OCI-LY7 (cell line): Measurements from ENCODE around the gene PPP1R14B. TPM values are rescaled to one million over a fixed set of nuclear protein-coding genes. Genes with fewer than 3 reads are reported as not detected.

Experiments used
- BruUV-seq: library from RNA; stranded (reverse); fragments of 400-500 nt; replicated peaks from 2 replicates; lab custom pipeline; 2021; lab: Mats Ljungman, UMichigan
- CTCF ChIA-PET: fragments of 300-600 bp; sonication (Branson Sonifier 250); formaldehyde crosslinking; loops from one replicate; lab custom pipeline; 2022; ENCODE audit warnings: antibody characterized with exemption; ENCODE audit not compliant: unreplicated experiment; lab: Charles Lee
- POLR2A ChIA-PET: fragments of 300-600 bp; sonication (Branson Sonifier 250); formaldehyde crosslinking; loops from one replicate; lab custom pipeline; 2022; ENCODE audit warnings: antibody characterized with exemption; lab: Charles Lee
- DNase-seq: peaks from one replicate; pipeline ENCODE4 v3.0.0-alpha.2; 2015; ENCODE audit warnings: low spot score
- H2AFZ ChIP-seq: fragments of 200-600 bp; sonication (generic), shearing (Covaris generic); 2 replicates; pipeline ENCODE4 v1.6.1; 2014; ENCODE audit warnings: mild to moderate bottlenecking, antibody characterized with exemption, low read length, moderate library complexity
- H3K27ac ChIP-seq: fragments of 200-600 bp; sonication (generic); 2 replicates; pipeline ENCODE4 v1.5.1; 2014; ENCODE audit warnings: mixed run types, low read depth, mild to moderate bottlenecking, moderate library complexity, low read length, inconsistent platforms; ENCODE audit not compliant: poor library complexity, severe bottlenecking
- H3K36me3 ChIP-seq: fragments of 200-600 bp; sonication (generic); 2 replicates; pipeline ENCODE4 v1.6.1; 2014; ENCODE audit warnings: mild to moderate bottlenecking, antibody characterized with exemption, low read length, moderate library complexity, mixed read lengths; ENCODE audit not compliant: insufficient read depth
- H3K4me1 ChIP-seq: fragments of 200-600 bp; sonication (generic); 2 replicates; pipeline ENCODE4 v1.5.1; 2014; ENCODE audit warnings: mild to moderate bottlenecking, low read length; ENCODE audit not compliant: insufficient read depth, poor library complexity, severe bottlenecking
- H3K4me2 ChIP-seq: fragments of 200-600 bp; sonication (generic); 2 replicates; pipeline ENCODE4 v1.6.1; 2014; ENCODE audit warnings: mild to moderate bottlenecking, low read length
- H3K4me3 ChIP-seq: fragments of 200-600 bp; sonication (generic); 2 replicates; pipeline ENCODE4 v1.5.1; 2014; ENCODE audit warnings: mild to moderate bottlenecking, low read depth, low read length; ENCODE audit not compliant: poor library complexity, severe bottlenecking
- H3K79me2 ChIP-seq: fragments of 200-600 bp; sonication (generic); 2 replicates; pipeline ENCODE4 v1.6.1; 2016; ENCODE audit warnings: low read depth, mild to moderate bottlenecking, low read length, moderate library complexity, mixed read lengths; ENCODE audit not compliant: insufficient read depth
- H3K9me2 ChIP-seq: fragments of 200-600 bp; sonication (generic); 2 replicates; pipeline ENCODE4 v1.6.1; 2016; ENCODE audit warnings: mild to moderate bottlenecking, low read length, mixed read lengths; ENCODE audit not compliant: insufficient read depth
- H3K9me3 ChIP-seq: fragments of 200-600 bp; sonication (generic); 2 replicates; pipeline ENCODE4 v1.6.1; 2014; ENCODE audit warnings: mild to moderate bottlenecking, mixed run types, low read length, mixed read lengths
- H4K20me1 ChIP-seq: fragments of 200-600 bp; sonication (generic); 2 replicates; pipeline ENCODE4 v1.6.1; 2014; ENCODE audit warnings: mild to moderate bottlenecking, antibody characterized with exemption, low read length, moderate library complexity, mixed read lengths; ENCODE audit not compliant: insufficient read depth
- CTCF ChIP-seq: fragments of 200-600 bp; sonication (generic); conservative IDR thresholded peaks from 2 replicates; pipeline ENCODE4 v1.5.1; 2014; ENCODE audit warnings: mild to moderate bottlenecking, antibody characterized with exemption, low read length, moderate library complexity, mixed read lengths
- EZH2phosphoT487 ChIP-seq: fragments of 200-600 bp; sonication (generic); IDR thresholded peaks from 2 replicates; pipeline ENCODE4 v1.6.1; 2018; ENCODE audit warnings: low read depth, borderline replicate concordance, mild to moderate bottlenecking, mixed run types, antibody characterized with exemption, low read length, moderate library complexity, mixed read lengths
- intact Hi-C: fragments of 100-400 bp; cut with micrococcal nuclease; formaldehyde crosslinking; loops from one replicate; pipeline ENCODE4 v1.10.0; 2022; ENCODE audit not compliant: unreplicated experiment
- total RNA-seq, 2 experiments: library from RNA; depleted of rRNA in 1 of 2; stranded (reverse); fragments of >200 nt in 1 of 2; shearing (Covaris generic) in 1 of 2; gene quantifications; 2 replicates each; pipeline ENCODE4 v1.2.3, GENCODE V29; 2014 to 2022

The PPP1R14B gene
- total RNA-seq, 2 experiments from 2014 or later: 198 to 223 TPM

- H3K4me1 ChIP-seq: peaks cover 57% of the 10 kb centered on the region
- H3K9me2 ChIP-seq: no peaks in the 10 kb centered on the region
Observed at GRCh38 chr11:64235437-64236161, 11.1 kb downstream of the PPP1R14B start.

GRCh38 chr11:64234647-64235379 is 11.9 kb downstream of the PPP1R14B start:
- ChIA-PET POLR2A (interaction anchor here (0.6 kb wide), 1 partner anchor 77 kb away, joined by 4 read pairs; no protein-coding TSS in a partner anchor), CTCF (no interaction called here)
- H3K4me2 ChIP-seq: peak overlapping the region; percentile 82
- H3K4me3 ChIP-seq: peak overlapping the region; percentile 74
- H3K27ac ChIP-seq: peak overlapping the region; percentile 33
- intact Hi-C loops: no loop called here
- H3K79me2 ChIP-seq: no peaks in the 10 kb centered on the region; the same call in 1 of the 2 replicates
- no peaks in the 10 kb centered on the region for H3K9me2 ChIP-seq
- H2AFZ ChIP-seq: peak overlapping the region; percentile 18; the same call in 1 of the 2 replicates
- no peaks in the 10 kb centered on the region for H4K20me1 ChIP-seq
- TF ChIP-seq EZH2phosphoT487 (no peak), CTCF (no peak)
- peaks cover 18% of the 10 kb centered on the region for H3K36me3 ChIP-seq
- peaks cover 52% of the 10 kb centered on the region for H3K4me1 ChIP-seq
- DNase-seq: peak; percentile 72
- H3K9me3 ChIP-seq: no peaks in the 10 kb centered on the region
- BruUV-seq: no TSS peak

More at GRCh38 chr11:64235437-64236161, 11.1 kb downstream of the PPP1R14B start:
- H3K27ac ChIP-seq: peak overlapping the region; percentile 33
- no peak for TF ChIP-seq EZH2phosphoT487
- H3K9me3 ChIP-seq: no peaks in the 10 kb centered on the region
- intact Hi-C loops: no loop called here
- POLR2A ChIA-PET: interaction anchor here (0.8 kb wide), 1 partner anchor 9 kb away, joined by 3 read pairs; no protein-coding TSS in a partner anchor
- H4K20me1 ChIP-seq: no peaks in the 10 kb centered on the region
- peak overlapping the region; percentile 74 for H3K4me3 ChIP-seq
- no peak for DNase-seq
- H3K36me3 ChIP-seq: peaks cover 18% of the 10 kb centered on the region
- BruUV-seq: no TSS peak
- H3K79me2 ChIP-seq: no peaks in the 10 kb centered on the region; the same call in 1 of the 2 replicates
- H2AFZ ChIP-seq: no peak overlapping the region
- H3K4me2 ChIP-seq: peak overlapping the region; percentile 82
- CTCF ChIA-PET: interaction anchor here (1.1 kb wide), 1 partner anchor 36 kb away, joined by 5 read pairs; no protein-coding TSS in a partner anchor

GRCh38 chr11:64233913-64234586 is 12.7 kb downstream of the PPP1R14B start, which contains the start of gene VEGFB:
TSS of gene VEGFB (plus strand) at chr11:64234584. CDS start at chr11:64234834, 250 bp downstream.
- TF ChIP-seq CTCF (no peak), EZH2phosphoT487 (no peak)
- peaks cover 18% of the 10 kb centered on the region for H3K36me3 ChIP-seq
- no peaks in the 10 kb centered on the region for H3K9me2 ChIP-seq
- DNase-seq: peak; percentile 67
- no TSS peak for BruUV-seq
- intact Hi-C loops: no loop called here
- ChIA-PET CTCF (no interaction called here), POLR2A (interaction anchor here (0.6 kb wide), 1 partner anchor 77 kb away, joined by 4 read pairs; no protein-coding TSS in a partner anchor)
- H3K4me1 ChIP-seq: peaks cover 52% of the 10 kb centered on the region
- no peaks in the 10 kb centered on the region for H4K20me1 ChIP-seq
- peak within 1 kb of the TSS; percentile 82 for H3K4me2 ChIP-seq
- H2AFZ ChIP-seq: peak within 1 kb of the TSS; percentile 18; the same call in 1 of the 2 replicates
- peak within 1 kb of the TSS; percentile 74 for H3K4me3 ChIP-seq
- no peaks in the 10 kb centered on the region; the same call in 1 of the 2 replicates for H3K79me2 ChIP-seq
- H3K9me3 ChIP-seq: no peaks in the 10 kb centered on the region
- H3K27ac ChIP-seq: peak within 1 kb of the TSS; percentile 33
